ENCODE results near the gene C5orf58.
"Not testable (repeated sequence)": the region's sequence is repeated elsewhere in the genome, so short reads cannot be mapped to it uniquely, and the experiment has no call there.

DNA sequence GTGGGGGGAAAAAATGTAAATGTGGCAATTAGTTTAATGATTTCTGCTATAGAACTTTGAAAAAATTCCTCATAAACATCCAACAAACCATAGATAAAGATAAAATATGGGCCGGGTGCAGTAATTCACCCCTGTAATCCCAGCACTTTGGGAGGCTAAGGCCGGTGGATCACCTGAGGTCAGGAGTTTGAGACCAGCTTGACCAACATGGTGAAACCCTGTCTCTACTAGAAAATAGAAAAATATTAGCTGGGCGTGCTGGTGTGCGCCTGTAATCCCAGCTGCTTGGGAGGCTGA is 16.1 kb downstream of the C5orf58 start:
- TF ChIP-seq POLR2A (IDR thresholded peaks at IDR 0.05): not testable (repeated sequence)
- TF ChIP-seq, protein P1, sequence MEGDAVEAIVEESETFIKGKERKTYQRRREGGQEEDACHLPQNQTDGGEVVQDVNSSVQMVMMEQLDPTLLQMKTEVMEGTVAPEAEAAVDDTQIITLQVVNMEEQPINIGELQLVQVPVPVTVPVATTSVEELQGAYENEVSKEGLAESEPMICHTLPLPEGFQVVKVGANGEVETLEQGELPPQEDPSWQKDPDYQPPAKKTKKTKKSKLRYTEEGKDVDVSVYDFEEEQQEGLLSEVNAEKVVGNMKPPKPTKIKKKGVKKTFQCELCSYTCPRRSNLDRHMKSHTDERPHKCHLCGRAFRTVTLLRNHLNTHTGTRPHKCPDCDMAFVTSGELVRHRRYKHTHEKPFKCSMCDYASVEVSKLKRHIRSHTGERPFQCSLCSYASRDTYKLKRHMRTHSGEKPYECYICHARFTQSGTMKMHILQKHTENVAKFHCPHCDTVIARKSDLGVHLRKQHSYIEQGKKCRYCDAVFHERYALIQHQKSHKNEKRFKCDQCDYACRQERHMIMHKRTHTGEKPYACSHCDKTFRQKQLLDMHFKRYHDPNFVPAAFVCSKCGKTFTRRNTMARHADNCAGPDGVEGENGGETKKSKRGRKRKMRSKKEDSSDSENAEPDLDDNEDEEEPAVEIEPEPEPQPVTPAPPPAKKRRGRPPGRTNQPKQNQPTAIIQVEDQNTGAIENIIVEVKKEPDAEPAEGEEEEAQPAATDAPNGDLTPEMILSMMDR (IDR thresholded peaks at IDR 0.05): not testable (repeated sequence)
